Limb (tissue), 2 donors: Measurements from ENCODE around the gene FSTL4.

Source experiments
- DNase-seq, 2 donors: peaks; one replicate each; pipeline ENCODE4 v3.0.0-alpha.2; 2016; ENCODE audit errors: extremely low spot score in 2 of 2

The FSTL4 gene

GRCh38 chr5:133370036-133370831, 242.1 kb downstream of the FSTL4 start:
- DNase-seq = no peak

GRCh38 chr5:133368916-133369783, 243.2 kb downstream of the FSTL4 start:
- DNase-seq = no peak

GRCh38 chr5:133367984-133368383, 244.4 kb downstream of the FSTL4 start:
- no peak for DNase-seq

- peak in 1 of 2 donors; percentile 32 for DNase-seq
These were observed 245.1 kb downstream of the FSTL4 start for GRCh38 chr5:133367071-133367786.

- DNase-seq = no peak
These were observed 245.9 kb downstream of the FSTL4 start for GRCh38 chr5:133366438-133366837.

GRCh38 chr5:133365738-133366137, 246.6 kb downstream of the FSTL4 start:
- no peak for DNase-seq

GRCh38 chr5:133364936-133365707, 247.2 kb downstream of the FSTL4 start:
- no peak for DNase-seq

- DNase-seq = no peak
These were observed 248.3 kb downstream of the FSTL4 start for GRCh38 chr5:133363807-133364587.

- no peak for DNase-seq
These were observed 249.9 kb downstream of the FSTL4 start for GRCh38 chr5:133362438-133362837.

- no peak for DNase-seq
These were observed 250.4 kb downstream of the FSTL4 start for GRCh38 chr5:133361922-133362321.

- DNase-seq = no peak
These were observed 251.5 kb downstream of the FSTL4 start for GRCh38 chr5:133360693-133361472.

GRCh38 chr5:133359861-133360260, 252.5 kb downstream of the FSTL4 start:
- DNase-seq = no peak

- no peak for DNase-seq
These were observed 254.1 kb downstream of the FSTL4 start for GRCh38 chr5:133358271-133358670.

GRCh38 chr5:133357758-133358157, 254.6 kb downstream of the FSTL4 start:
- DNase-seq = no peak

GRCh38 chr5:133356984-133357421, 255.3 kb downstream of the FSTL4 start:
- DNase-seq = no peak

GRCh38 chr5:133356396-133356983, 255.9 kb downstream of the FSTL4 start:
- no peak for DNase-seq

- DNase-seq = no peak
These were observed 257.8 kb downstream of the FSTL4 start for GRCh38 chr5:133354323-133355185.

- peak in 1 of 2 donors; percentile 8 for DNase-seq
These were observed 258.6 kb downstream of the FSTL4 start for GRCh38 chr5:133353741-133354140.
